HEK293T (cell line): ENCODE measurements around the gene MPRIP.

Experiments
- CTCF ChIA-PET: fragments of 350-600 bp; formaldehyde crosslinking; extraction: SDS; loops from one replicate; lab custom pipeline; 2021; ENCODE audit warnings: antibody characterized with exemption, inconsistent platforms; lab: Yijun Ruan, JAX
- POLR2A ChIA-PET: fragments of 350-600 bp; formaldehyde crosslinking; extraction: SDS; loops from one replicate; lab custom pipeline; 2020; ENCODE audit warnings: antibody characterized with exemption, inconsistent platforms; lab: Yijun Ruan, JAX
- DNase-seq: peaks from one replicate; pipeline ENCODE4 v3.0.0; 2012; ENCODE audit warnings: mixed read lengths; ENCODE audit errors: extremely low spot score
- ARNT ChIP-seq: fragments of 450-650 bp; IDR thresholded peaks from 2 replicates; pipeline ENCODE4 v1.6.1; 2017; ENCODE audit warnings: mild to moderate bottlenecking
- BHLHE40 ChIP-seq: fragments of 450-650 bp; IDR thresholded peaks from 2 replicates; pipeline ENCODE4 v1.6.1; 2016; ENCODE audit warnings: mild to moderate bottlenecking, moderate library complexity, borderline replicate concordance
- CTBP1 ChIP-seq: fragments of 450-650 bp; IDR thresholded peaks from 2 replicates; pipeline ENCODE4 v1.6.1; 2016; ENCODE audit warnings: borderline replicate concordance
- ELF4 ChIP-seq: fragments of 450-650 bp; IDR thresholded peaks from 2 replicates; pipeline ENCODE4 v1.6.1; 2017; ENCODE audit warnings: antibody characterized with exemption
- FOXA1 ChIP-seq: fragments of 450-650 bp; IDR thresholded peaks from 2 replicates; pipeline ENCODE4 v1.6.1; 2016; ENCODE audit warnings: mild to moderate bottlenecking
- FOXK2 ChIP-seq: fragments of 450-650 bp; IDR thresholded peaks from 2 replicates; pipeline ENCODE4 v1.6.1; 2016; ENCODE audit warnings: mild to moderate bottlenecking
- FOXM1 ChIP-seq: fragments of 450-650 bp; IDR thresholded peaks from 2 replicates; pipeline ENCODE4 v1.6.1; 2017; ENCODE audit warnings: mild to moderate bottlenecking, borderline replicate concordance
- HDGF ChIP-seq: fragments of 450-650 bp; IDR thresholded peaks from 2 replicates; pipeline ENCODE4 v1.6.1; 2017; ENCODE audit warnings: antibody characterized with exemption, borderline replicate concordance
- L3MBTL2 ChIP-seq: fragments of 450-650 bp; conservative IDR thresholded peaks from 2 replicates; pipeline ENCODE4 v1.6.1; 2016; ENCODE audit warnings: mild to moderate bottlenecking
- LEF1 ChIP-seq: fragments of 450-650 bp; IDR thresholded peaks from 2 replicates; pipeline ENCODE4 v1.6.1; 2017; ENCODE audit warnings: mild to moderate bottlenecking, borderline replicate concordance
- NFRKB ChIP-seq: fragments of 450-650 bp; IDR thresholded peaks from 2 replicates; pipeline ENCODE4 v1.6.1; 2016; ENCODE audit warnings: mild to moderate bottlenecking, moderate library complexity
- SP1 ChIP-seq: fragments of 450-650 bp; IDR thresholded peaks from 2 replicates; pipeline ENCODE4 v1.6.1; 2017
- SUZ12 ChIP-seq: fragments of 450-650 bp; IDR thresholded peaks from 2 replicates; pipeline ENCODE4 v1.6.1; 2016; ENCODE audit warnings: mild to moderate bottlenecking
- TARDBP ChIP-seq: fragments of 450-650 bp; IDR thresholded peaks from 2 replicates; pipeline ENCODE4 v1.6.1; 2016
- ZNF384 ChIP-seq: fragments of 450-650 bp; IDR thresholded peaks from 2 replicates; pipeline ENCODE4 v1.6.1; 2016
- TF ChIP-seq, protein P1 (sequence below): fragments of 450-650 bp; IDR thresholded peaks from 2 replicates; pipeline ENCODE4 v1.6.1; 2016

MPRIP gene

DNA sequence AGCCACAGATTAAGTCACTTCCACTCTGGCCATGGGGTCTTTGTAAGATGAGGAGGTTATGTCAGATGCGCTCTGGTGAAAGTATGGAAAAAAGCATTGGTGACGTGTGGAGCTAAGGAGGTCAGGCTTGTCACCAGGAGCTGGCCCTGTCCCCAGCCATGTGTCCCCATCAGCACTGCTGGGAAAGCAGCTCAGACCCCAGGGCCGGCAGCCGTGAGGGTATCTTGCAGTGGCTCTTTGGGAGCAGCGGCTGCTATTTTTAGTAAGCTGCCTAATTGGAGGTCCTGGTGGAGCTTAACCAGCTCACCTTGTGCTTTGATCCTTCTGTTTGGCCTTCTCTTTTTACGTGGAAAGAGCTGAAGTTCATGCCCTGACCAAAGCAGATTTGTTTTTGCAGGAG is 60.9 kb downstream of the MPRIP start:
- ChIA-PET POLR2A (no interaction called here), CTCF (no interaction called here)
- TF ChIP-seq SUZ12: no peak
- no peak for DNase-seq

DNA sequence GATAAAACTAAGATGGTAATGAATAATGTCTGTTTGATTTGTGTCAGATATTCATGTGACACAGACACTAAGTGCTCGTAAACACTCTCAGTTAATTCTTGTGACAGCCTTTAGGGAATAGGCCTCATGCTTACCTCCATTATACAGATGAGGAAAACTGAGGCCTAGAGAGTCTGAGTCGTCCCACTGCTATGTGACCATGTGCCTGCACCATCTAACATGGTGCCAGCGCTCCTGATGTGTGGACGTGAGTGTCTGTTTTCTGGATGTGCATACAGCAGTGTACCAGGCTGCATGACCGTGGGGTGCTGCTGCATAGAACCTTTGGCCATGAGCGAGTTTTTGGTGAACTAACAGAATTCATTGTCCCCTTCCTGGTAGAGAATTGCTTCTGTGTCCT is 61.8 kb downstream of the MPRIP start:
- TF ChIP-seq L3MBTL2 (no peak), FOXK2 (no peak), SUZ12 (no peak), NFRKB (no peak), ARNT (no peak), FOXA1 (no peak), ZNF384 (no peak), BHLHE40 (no peak), SP1 (no peak), FOXM1 (no peak)
- ChIA-PET POLR2A (no interaction called here), CTCF (no interaction called here)
- no peak for DNase-seq

DNA sequence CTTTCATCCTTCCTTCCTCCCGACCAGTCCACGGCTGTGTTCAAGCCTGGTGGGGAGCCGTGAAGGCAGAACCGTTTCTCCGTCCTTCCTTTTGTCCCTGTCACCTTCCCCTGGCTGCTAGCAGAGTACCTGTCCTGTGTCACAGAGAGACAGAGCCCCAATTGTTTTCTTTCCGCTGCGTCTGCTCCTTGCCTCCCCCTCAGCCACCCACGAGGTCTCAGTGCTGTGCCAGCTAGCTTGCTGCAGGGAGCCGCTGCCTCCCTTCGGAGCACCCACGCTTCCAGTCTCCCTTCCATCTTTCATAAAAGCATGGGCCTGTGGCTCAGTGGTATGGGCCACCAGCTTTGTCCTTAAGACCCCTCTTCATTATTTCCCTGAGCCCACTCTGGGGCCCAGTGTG is 62.2 kb downstream of the MPRIP start:
- TF ChIP-seq TARDBP: no peak
- TF ChIP-seq, protein P1, sequence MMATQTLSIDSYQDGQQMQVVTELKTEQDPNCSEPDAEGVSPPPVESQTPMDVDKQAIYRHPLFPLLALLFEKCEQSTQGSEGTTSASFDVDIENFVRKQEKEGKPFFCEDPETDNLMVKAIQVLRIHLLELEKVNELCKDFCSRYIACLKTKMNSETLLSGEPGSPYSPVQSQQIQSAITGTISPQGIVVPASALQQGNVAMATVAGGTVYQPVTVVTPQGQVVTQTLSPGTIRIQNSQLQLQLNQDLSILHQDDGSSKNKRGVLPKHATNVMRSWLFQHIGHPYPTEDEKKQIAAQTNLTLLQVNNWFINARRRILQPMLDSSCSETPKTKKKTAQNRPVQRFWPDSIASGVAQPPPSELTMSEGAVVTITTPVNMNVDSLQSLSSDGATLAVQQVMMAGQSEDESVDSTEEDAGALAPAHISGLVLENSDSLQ: no peak
- no peak for TF ChIP-seq L3MBTL2
- TF ChIP-seq BHLHE40: no peak
- no peak for TF ChIP-seq ARNT
- DNase-seq: no peak
- POLR2A ChIA-PET: no interaction called here
- CTCF ChIA-PET: no interaction called here

DNA sequence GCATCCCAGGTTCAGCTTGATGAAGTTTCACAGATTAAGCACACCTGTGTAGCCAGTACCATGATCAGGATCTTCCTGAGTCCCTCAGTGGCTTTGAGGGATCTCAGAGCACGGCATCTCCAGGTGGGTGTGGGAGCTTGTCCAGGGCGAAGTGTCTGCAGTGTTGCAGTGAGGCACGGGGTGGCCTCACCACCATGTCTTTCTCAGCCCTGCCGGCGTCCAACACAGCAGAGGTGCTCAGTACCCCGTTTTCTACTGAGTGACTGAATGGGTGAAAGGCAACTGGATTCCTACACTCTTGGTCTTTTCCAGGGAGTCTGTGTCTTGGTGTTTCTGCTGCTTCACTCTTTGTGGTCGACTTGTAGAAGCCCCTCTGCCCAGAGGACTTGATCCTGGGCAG is 63.7 kb downstream of the MPRIP start:
- TF ChIP-seq CTBP1 (no peak), ARNT (no peak), FOXA1 (no peak), ELF4 (no peak)
- TF ChIP-seq, protein P1: no peak
- POLR2A ChIA-PET: no interaction called here
- no peak for DNase-seq
- CTCF ChIA-PET: no interaction called here

DNA sequence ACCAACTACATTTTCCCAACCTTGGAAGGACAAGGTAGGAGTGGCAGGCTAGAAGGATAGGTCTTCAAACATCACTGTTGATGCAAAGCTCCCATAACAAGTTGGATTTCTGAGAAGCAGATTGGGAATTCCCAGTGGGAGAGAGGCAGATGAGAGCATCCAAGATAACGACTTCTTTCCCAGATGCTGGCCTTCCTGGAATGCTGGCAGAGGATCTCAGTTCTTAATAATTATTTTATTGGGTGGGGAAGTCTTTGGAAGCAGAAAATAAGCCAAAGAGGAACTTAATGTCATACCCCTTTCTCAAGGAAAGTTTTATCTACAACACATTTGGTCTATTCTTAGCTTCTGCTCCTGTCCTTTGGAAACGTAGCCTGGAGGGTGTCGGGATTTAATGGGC is 64.5 kb downstream of the MPRIP start:
- DNase-seq: no peak
- CTCF ChIA-PET: no interaction called here
- no peak for TF ChIP-seq FOXK2
- no peak for TF ChIP-seq LEF1
- TF ChIP-seq BHLHE40: no peak
- TF ChIP-seq, protein P1: no peak
- POLR2A ChIA-PET: no interaction called here

DNA sequence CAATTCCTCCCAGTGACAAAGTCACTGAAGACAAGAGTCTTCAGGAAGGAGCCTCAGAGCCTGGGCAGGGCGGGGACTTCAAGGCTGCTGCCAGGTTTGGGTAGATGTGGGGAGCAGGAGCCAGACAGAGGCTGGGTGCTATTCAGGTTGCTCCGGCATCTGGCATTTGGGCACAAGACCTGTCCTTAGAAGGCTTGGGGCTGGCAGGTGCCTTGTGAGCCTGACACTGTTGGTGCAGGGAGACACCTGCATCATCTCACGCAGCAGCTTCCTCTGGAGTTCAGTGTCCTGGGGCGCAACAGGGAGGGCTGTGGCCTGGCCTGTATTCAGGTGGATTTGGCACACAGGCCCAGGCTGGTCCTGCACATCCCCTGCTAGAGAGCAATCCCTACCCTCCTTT is 65.0 kb downstream of the MPRIP start:
- ChIA-PET CTCF (no interaction called here), POLR2A (no interaction called here)
- DNase-seq: no peak
- no peak for TF ChIP-seq L3MBTL2
- no peak for TF ChIP-seq SP1
- no peak for TF ChIP-seq ELF4

DNA sequence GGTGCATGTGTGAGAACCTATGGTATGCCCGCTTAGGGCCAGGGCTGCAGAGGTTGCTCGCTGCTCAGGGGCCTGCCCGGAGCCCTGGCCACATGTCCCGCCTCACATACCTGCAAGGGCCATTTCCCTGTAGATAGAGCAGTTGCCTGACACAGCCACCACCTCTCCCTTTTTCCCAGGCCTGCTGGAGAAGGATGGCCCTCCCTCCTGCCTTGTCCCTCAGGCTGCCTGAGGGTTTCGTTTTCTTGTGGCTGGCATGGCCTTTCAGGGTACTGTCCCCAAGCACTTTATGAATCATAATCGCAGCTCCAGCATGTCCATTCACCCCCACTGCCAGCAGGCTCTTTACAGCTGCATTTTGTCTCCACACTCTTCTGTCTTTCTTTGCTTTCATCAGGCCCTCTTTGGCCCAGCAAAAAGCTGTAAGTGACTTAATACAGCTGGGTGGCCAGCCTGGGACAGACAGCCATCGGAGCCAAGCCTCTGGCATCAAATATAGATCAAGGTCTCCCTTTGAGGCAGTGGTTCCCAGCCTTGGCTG is 65.7 kb downstream of the MPRIP start:
- no peak for DNase-seq
- POLR2A ChIA-PET: interaction anchor here (1.1 kb wide), 1 partner anchor 14 kb away, joined by 4 read pairs; no protein-coding TSS in a partner anchor
- TF ChIP-seq FOXA1: no peak
- no peak for TF ChIP-seq FOXM1
- TF ChIP-seq SP1: no peak
- CTCF ChIA-PET: no interaction called here

DNA sequence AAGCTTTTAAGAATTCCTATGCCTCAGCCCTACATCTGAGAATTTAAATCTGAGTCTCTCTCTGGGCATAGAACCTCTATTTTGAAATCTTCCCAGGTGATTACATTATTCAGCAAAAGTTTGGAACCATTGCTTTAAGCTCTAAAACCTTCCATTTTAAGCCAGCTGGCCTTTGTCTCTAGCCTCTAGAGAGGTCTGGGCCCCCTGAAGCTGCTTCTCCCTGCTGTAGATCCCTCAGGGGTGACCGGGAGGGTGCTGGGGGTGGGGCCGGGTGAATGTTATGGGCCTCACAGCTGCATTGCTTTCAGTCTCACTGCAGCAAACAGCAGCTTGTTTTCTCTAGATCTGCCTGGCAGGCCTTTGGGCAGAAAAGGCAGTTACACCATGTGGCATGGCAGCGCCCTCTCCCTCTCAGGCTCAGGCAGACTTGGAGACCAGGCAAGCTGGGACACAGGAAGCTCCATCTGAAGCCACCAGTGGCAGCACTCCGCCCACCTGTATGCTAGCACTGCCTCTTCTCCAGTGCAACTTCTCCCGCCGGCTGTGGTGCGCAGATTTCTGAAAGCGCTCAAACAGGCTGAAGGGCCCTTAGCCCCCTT is 66.3 kb downstream of the MPRIP start:
- no peak for DNase-seq
- ChIA-PET CTCF (no interaction called here), POLR2A (interaction anchor here (1.1 kb wide), 1 partner anchor 15 kb away, joined by 4 read pairs; no protein-coding TSS in a partner anchor)
- TF ChIP-seq ARNT: no peak
- no peak for TF ChIP-seq NFRKB
- TF ChIP-seq, protein P1: no peak
- no peak for TF ChIP-seq FOXA1
- no peak for TF ChIP-seq ELF4
- TF ChIP-seq CTBP1: no peak
- no peak for TF ChIP-seq HDGF
- TF ChIP-seq LEF1: no peak
- no peak for TF ChIP-seq SUZ12
- no peak for TF ChIP-seq FOXK2
